Stimulated activated CD8-positive, alpha-beta memory T cell treated with anti-CD3 and anti-CD28 coated beads, Interleukin-4, amount 100 ng/mL, for 1 hour (primary cell): Measurements from ENCODE around the gene TMEFF1.

Experiments used
- DNase-seq, 2 donors: peaks; one replicate each; pipeline ENCODE4 v3.0.0-alpha.2; 2020; ENCODE audit warnings: low read depth in 2 of 2, low spot score in 1 of 2

The TMEFF1 gene

DNA sequence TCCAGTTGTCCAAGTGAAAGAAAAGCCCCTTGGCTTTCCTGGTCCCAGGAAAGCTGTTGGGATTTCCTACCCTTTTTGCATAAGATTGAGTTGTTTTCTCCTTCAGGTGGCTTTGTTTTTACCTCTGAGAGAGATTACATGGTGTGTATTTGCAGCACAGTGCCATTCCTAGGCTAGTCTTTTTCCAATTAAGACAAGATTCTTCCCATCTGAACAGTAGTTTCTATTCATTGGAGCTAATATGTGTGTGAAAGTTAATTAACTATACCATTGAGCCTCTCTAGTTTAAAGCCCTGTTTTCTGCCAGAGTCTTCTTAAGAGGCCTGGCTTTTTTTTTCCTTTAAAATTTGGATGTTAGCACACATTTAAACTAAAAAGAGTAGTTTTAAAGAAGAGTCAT lies 25.9 kb upstream of the TMEFF1 start:
- no peak for DNase-seq

DNA sequence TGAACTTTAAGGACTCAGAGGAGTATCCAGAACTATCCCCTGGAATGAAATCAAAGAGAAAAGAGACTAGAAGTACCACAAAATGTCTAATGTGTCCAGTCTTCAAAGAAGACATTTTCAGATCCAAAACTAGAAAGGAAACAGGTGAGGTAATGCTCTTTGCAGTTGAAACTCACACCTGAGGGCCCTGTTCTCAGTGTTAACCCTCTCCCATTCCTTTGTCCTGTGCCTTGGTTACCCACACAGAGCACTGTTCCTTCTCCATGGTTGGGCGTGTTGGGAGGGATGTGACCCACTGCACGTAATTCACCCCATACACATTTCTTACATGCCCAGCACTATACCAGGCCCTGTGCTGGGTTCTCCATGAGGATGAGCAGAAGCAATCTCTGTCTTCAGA lies 24.7 kb upstream of the TMEFF1 start:
- DNase-seq, result no peak

DNA sequence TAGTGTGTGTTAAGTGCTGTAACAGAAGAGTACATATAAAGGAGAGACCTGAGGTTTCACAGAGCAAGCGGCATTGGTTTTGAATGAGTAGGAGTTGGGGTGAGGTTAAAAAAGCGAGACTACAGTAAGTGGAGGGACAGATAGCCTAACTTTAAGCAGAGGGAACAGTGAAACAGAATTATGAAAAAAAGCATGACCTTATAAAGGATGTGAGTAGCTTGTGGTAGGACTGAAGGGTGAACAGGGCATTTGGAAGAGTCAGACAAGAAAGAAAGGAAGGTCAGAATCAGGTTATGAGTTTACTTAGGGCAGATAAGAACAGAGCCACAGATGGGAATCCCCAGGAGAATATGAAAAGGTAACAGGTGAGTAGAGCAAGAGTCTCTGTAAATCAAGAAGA lies 23.5 kb upstream of the TMEFF1 start:
- no peak for DNase-seq

DNA sequence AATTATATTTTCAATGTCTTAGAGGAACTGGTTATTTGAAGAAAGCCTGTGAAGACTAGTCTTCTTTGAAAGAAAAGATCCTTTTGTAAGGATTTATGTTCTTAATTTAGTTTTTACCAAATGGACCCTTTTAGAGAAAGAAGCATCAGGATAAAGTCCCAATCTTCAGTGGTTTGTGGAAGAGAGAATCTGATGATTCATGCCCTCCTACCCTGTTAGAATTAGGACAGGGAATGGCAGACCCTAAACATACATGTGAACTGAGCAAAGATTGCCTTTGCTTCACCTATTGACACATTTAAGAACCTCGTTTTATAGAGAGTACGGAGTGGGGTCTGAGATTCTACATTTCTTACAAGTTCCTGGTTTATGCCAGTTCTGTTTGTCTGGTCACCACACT lies 20.1 kb upstream of the TMEFF1 start:
- no peak for DNase-seq

DNA sequence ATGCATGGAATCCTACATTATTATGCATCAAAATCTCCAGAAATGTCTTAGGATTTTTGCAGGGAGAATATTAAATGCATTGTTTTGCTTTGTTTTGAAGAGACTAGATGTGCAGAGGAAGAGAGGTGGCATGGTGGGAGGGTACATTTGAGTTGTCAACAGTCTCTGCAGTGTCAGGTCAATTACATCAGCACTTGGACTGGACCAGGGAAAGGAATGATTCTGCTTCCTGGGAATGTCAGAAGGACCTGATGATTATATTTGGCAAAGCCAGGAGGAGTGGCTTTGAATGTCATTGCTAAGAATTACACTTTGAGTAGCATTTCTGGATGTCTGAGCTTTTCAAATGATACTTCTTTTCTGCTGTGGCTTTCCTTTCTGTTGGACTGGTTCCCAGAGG lies 17.5 kb upstream of the TMEFF1 start:
- no peak for DNase-seq

DNA sequence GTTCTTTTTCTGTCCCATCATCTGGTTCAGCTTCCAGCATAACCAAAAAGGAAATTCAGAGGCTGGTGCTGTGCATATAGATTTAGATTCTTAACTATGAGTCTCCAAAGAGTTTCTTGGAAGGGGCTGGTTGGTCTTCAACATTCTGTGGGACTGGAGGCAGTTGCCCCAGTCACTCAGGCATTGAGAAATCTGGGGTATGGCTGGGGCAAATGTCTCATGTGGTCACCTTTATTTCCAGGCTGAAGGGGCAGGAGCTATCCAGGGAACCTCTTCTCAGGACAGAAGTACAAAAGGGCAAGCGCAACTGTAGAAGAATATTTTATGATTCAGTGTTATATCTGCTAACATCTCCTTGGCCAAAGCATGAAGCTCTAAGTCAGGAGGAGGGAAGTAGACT lies 15.4 kb upstream of the TMEFF1 start:
- no peak for DNase-seq

DNA sequence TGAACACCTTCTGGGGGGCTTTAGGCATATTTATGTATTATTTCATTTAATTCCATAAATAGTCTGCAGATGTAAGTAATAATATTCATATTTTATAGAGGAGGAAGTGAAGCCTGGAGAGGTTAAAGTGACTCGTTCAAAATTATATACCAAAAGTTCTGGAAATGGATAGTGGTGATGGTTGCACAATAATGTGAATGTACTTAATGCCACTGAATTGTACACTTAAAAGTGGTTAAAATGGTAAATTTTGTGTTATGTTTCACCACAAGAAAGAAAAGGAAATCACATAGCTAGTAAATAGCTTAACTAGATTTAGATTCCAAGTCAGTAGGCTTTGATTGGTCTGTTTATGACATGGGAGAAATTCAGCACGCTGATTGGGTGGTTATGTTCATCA lies 13.0 kb upstream of the TMEFF1 start:
- DNase-seq, result no peak

DNA sequence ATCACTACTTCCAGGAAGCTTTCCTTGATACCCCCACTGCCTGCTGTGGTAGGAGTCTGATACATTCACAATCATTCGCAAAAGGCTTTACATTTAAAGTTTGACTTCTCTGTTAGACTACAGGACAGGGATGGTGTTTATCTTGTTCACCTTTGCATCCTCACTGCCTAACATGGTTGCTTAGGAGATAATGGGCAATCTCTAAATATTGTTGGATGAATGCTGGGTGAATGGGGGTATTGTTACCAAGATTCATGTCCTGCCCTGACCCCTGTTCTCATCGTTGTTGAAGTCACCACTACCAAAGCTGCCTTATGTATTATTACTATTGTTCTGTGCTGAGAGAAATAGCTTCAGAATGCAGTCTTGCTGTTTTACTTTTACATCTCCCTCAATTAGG lies 7.7 kb upstream of the TMEFF1 start:
- no peak for DNase-seq

DNA sequence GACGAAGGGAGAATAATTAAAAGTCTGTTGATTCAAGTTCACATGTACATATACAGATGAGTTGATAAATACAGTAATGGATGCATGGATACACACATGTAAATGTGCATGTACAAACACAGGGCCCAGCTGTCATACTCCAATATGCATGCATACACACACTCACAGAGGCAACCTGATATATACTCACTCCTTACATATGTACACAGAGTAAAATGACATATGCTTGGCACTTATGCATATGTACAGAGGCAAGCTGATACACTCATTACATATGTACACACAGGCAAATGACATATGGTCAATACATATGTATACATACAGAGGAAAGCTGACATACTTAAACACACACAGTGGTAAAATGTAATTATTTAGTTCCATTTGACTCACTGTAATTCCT lies 7.2 kb upstream of the TMEFF1 start:
- DNase-seq, result no peak

DNA sequence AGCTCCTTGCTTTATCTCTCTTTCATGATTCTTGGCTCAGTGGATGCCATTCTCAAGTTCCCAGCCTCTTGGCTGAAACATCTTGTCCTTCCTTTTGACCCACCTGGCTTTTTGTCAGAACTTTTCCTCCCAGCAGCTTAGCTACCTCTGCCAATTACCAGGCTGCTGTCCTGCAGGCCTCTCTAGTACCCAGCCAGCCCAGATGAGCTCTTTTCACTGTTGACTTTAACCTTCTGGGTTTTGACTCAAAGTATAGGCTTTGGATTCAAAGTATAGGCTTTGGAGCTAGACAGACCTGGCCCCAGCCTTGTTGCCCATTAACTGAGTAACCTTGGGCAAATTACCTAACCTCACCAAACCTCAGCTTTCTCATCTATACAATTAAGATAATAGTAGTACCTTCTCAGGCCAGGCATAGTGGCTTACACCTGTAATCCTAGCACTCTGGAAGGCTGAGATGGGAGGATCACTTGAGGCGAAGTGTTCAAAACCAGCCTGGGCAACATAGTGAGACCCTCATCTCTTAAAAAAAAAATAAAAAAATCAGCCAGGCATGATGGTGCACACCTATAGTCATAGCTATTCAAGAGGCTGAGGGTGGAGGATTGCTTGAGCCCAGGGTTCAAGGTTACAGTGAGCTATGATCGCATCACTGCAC lies 6.6 kb upstream of the TMEFF1 start:
- no peak for DNase-seq

DNA sequence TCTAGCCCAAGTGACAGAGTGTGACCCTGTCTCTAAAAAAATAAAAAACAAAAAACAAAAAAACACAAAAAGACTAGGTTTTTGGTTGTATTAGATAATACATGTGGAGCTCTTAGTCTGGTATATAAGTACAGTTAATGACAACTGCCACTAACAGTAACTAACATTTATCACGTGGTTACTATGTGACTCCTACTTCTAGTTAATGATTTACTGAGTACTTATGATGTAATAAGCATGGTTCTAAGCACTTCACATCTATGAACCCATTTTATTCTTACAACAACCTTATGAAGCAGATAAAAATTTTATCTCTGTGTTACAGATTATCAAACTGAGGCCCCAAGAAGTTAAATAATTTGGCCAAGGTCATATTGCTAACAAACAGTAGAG lies 6.1 kb upstream of the TMEFF1 start:
- DNase-seq, result no peak

DNA sequence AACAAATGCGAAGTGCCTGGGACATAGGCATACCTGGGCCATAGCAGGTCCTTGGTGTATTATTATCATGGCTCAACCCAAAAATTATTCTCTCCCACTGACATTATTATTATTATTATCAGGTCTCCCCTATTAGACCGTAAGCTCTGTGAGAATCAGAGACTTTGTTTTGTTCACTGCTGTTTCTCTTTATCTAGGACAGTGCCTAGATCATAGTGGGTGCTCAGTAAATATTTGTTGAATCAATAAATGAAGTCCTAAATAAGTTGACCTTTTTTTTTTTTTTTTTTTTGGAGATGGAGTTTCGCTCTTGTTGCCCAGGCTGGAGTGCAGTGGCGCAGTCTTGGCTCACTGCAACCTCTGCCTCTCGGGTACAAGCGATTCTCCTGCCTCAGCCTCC lies 4.9 kb upstream of the TMEFF1 start:
- no peak for DNase-seq

DNA sequence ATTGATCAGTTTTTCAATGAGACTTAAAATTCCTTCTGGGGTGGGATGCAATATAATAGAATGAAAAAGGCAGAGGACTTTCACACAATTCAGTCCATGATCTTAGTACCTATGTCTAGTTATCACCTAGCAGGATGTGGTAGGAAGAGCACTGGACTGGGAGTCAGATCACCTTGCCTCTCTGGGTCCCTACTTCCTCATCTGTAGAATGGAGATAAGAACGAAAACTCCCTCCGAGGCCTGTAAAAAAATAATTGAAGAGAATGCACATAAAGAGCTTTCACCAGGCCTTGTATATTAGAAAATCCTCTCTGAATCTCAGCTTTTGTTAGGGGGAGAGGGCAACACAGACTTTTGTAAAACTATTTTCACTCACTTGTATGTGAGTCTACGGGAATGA lies 681 bp upstream of the TMEFF1 start:
- DNase-seq, result no peak

DNA sequence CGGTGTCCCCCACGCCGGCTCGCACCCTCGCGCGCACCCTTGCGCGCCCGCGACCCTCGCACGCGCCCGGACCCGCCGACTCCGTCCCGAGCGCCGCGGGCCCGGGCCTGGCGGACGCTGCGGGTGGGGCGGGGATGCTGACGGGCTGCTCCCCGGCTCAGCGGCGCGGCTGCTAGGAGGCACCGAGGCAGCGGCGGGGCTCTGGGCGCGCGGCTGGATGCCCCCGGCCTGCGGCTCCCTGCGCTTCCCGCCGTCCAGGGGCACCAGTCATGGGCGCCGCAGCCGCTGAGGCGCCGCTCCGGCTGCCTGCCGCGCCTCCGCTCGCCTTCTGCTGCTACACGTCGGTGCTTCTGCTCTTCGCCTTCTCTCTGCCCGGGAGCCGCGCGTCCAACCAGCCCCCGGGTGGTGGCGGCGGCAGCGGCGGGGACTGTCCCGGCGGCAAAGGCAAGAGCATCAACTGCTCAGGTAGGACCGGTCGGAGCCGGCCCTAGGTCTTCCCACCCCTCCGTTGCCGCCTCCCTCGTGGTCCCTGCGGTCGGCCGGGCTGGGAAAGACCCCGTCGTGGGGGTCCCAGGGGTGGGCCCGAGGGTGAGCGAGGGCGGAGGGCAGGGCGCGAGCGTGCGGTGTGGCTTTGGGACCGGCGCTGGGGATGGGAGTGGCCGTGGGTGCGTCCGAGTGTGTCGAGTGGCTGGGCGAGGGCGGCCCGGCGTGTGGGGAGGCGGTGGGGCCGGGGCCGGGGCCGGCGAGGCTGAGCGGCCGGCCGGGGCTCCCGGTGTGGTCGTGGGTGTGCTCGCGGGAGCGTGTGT lies 530 bp downstream of the TMEFF1 start:
- DNase-seq, result no peak

DNA sequence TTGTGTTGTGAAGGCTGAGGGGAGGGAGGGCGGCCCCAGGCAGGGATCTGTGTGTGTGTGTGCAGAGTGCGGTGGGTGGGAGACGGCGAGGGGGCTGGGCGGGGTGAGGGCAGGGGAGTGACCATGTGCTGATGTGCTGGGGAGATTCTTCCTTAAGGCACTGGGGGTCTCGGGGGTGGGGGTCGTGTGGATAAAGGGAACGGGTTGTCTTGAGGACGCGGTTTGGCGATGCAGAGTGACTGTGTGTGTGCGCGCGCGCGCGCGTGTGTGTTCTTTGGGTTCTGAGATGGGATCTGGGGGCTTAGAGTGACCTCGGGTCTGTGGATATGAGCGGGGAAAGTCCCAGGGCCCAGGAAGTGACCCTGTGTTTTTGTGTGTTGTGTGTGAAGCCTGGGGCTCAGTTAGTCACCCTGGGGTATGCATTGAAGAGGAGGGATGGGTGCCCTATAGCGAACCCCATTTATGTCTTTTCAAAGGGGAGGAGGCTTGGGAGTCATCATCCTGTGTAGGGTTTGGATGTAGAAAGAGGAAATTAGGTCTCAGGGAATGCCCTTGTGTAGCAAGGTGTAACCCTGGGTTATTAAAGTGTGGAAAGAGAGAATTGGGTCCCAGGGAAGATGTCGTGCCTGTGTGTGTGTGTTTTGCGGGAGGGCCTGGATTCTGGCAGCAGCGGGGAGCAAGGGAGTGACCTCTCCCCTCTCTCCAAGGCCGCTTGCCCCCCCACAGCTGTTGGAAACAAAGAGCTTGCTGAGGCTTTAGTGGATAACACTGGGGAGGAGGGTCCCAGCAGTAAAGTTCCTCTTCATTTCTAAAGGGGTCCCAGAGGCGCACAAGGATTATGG lies 1.4 kb downstream of the TMEFF1 start:
- DNase-seq, result no peak

DNA sequence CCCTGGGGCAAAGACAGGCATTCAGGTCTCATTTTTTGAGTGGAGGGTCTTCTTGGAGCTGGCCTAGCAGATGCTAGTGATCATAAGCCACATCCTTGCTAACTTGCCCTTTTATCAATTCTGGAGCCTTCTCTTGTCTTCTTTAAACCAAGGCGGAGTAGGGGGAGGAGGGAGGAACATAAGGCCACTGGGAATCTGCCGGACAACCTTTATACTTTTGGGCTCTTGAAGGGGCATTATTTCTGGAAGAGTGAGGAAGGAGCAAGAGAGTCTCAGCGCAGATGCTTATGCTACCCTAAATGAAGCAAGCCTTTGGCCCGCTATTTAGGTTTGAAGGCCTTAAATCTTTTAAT lies 2.0 kb downstream of the TMEFF1 start:
- no peak for DNase-seq

DNA sequence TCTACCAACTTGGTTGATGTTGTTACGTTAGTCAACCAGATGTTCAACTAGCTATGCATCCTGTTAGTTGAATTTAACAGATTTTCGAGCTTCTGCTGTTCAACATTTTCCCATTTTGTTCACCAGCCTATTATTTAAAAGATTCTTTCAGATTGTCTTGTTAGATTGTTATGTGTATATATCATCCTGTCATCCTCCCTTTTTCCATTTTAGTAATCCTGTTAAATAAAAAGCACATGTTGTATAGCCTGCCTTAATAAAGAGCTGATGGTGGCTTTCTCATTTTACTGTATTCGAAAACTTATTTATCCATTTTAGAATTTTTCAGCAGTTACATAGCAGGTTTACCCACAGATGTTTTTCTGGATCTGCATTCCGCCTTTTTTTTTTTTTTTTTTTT lies 4.3 kb downstream of the TMEFF1 start:
- DNase-seq, result no peak

DNA sequence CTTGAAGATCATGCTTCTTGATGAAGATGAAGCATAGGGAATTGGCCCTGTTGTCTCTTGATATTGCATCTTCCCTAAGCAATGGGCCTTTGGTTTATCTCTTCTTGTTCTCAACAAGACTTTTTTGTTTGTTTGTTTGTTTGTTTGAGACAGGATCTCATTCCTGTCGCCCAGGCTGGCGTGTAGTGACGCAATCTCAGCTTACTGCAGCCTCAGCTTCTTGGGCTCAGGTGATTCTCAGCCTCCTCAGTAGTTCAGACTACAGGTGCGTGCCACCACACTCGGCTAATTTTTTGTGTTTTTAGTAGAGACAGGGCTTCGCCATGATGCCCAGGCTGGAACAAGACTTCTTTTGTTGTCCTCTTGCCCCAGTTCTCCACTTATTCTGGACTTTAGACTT lies 5.2 kb downstream of the TMEFF1 start:
- DNase-seq, result no peak

DNA sequence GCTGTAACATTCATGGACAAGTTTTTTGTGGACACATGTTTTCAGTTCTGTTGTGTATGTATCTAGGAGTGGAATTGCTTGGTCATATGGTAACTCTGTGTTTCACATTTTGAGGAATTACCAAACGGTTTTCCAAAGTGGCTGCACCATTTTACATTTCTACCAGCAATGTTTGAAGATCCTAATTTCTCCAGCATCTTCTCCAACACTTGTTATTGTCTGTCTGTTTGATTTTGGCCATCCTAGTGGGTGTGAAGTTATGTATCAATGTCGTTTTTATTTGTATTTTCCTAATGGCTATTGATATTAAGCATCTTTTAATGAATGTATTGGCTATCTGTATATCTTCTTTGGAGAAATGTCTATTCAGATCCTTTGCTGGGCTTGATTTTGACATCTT lies 6.9 kb downstream of the TMEFF1 start:
- DNase-seq, result no peak

DNA sequence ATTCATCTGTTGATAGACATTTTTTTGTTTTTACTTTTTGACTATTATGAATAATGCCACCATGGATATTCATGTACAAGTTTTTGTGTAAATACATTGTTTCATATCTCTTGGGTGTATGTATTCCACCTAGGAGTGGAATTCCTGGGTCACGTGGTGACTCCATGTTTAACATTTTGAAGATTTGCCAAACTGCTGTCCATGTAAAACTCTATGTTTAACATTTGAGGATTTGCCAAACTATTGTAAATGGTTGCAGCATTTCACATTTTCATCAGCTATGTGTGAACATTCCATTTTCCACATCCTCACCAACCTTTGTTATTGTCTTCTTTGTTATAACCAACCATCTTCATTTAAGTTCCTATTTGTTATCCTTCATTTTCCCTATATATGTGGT lies 12.2 kb downstream of the TMEFF1 start:
- DNase-seq, result no peak

DNA sequence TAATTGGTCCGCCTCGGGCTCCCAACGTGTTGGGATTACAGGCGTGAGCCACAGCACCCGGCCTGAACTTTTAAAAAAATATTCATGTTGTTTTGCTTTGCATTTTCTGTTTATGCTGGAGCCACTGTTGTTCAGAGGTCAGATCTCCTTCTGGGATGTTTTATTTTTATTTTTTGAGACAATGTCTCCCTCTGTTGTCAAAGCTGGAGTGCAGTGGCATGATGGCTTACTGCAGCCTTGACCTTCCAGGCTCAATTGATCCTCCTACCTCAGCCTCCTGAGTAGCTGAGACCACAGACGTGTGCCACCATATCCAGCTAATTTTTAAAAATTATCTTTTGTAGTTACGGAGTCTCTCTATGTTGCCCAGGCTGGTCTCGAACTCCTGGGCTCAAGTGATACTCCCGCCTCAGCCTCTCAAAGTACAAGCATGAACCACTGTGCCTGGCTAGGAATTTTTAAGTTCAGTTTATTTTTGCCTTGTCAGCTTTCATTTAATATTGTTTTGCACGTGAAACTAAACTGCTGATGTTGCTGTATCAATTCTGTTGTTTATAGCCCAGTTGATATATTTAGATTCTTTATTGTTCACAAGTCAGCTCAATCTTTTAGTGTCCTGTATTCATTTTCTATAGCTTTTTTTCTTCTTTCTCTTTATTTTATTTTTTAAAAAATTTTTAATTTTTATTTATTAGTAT lies 13.7 kb downstream of the TMEFF1 start:
- DNase-seq, result no peak

DNA sequence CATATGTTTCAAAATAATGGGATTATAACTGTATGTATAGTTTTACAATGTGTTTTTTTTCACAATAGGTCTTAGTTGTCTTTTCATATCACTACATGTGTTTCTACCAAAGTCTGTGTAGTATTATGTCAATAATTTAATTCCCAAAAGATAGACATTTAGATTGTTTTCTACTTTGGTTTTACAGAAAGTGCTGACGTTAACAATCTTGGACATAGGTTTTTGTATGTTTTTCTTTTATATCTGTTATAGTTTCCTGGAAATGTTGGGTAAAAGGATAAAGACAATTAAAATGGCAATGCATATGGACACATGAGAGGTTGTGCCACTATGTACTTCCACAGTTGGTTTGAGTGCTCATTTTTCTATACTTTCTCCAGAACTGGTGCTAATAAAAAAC lies 15.2 kb downstream of the TMEFF1 start:
- DNase-seq, result no peak
